T-helper 1 cell (primary cell): Measurements from ENCODE around the gene PPTC7.
"Not testable (repeated sequence)": the region's sequence is repeated elsewhere in the genome, so short reads cannot be mapped to it uniquely, and the experiment has no call there.

Experiments
- DNase-seq, 5 donors: peaks; one replicate each; pipeline ENCODE4 v3.0.0-alpha.2; 2012 to 2020

Gene PPTC7

GRCh38 chr12:110561471-110562201, 21.5 kb downstream of the PPTC7 start:
- DNase-seq: no peak

- no peak for DNase-seq
Measured at GRCh38 chr12:110560946-110561345, 22.2 kb downstream of the PPTC7 start.

- DNase-seq: no peak
Measured at GRCh38 chr12:110560048-110560447, 23.1 kb downstream of the PPTC7 start.

GRCh38 chr12:110558945-110559344, 24.2 kb downstream of the PPTC7 start:
- not testable (repeated sequence) for DNase-seq

GRCh38 chr12:110557300-110557699, 25.8 kb downstream of the PPTC7 start:
- DNase-seq: no peak

- DNase-seq: no peak
Measured at GRCh38 chr12:110556705-110557104, 26.4 kb downstream of the PPTC7 start.

- DNase-seq: no peak
Measured at GRCh38 chr12:110555577-110556406, 27.3 kb downstream of the PPTC7 start.

- no peak for DNase-seq
Measured at GRCh38 chr12:110554184-110554583, 28.9 kb downstream of the PPTC7 start.

GRCh38 chr12:110550981-110551380, 32.1 kb downstream of the PPTC7 start:
- DNase-seq: no peak

- no peak for DNase-seq
Measured at GRCh38 chr12:110549716-110550115, 33.4 kb downstream of the PPTC7 start.

- no peak for DNase-seq
Measured at GRCh38 chr12:110548678-110549077, 34.4 kb downstream of the PPTC7 start.

- no peak for DNase-seq
Measured at GRCh38 chr12:110547090-110547489, 36.0 kb downstream of the PPTC7 start.

GRCh38 chr12:110546339-110546738, 36.8 kb downstream of the PPTC7 start:
- DNase-seq: no peak

- no peak for DNase-seq
Measured at GRCh38 chr12:110545812-110546211, 37.3 kb downstream of the PPTC7 start.

GRCh38 chr12:110545259-110545658, 37.9 kb downstream of the PPTC7 start:
- not testable (repeated sequence) for DNase-seq

- DNase-seq: no peak
Measured at GRCh38 chr12:110543965-110544364, 39.2 kb downstream of the PPTC7 start.

GRCh38 chr12:110543252-110543959, 39.7 kb downstream of the PPTC7 start:
- DNase-seq: no peak

GRCh38 chr12:110540048-110540447, 43.1 kb downstream of the PPTC7 start:
- no peak for DNase-seq

- no peak for DNase-seq
Measured at GRCh38 chr12:110538869-110539622, 44.1 kb downstream of the PPTC7 start.

- no peak for DNase-seq
Measured at GRCh38 chr12:110537605-110538409, 45.3 kb downstream of the PPTC7 start.

GRCh38 chr12:110536834-110537604, 46.1 kb downstream of the PPTC7 start:
- no peak for DNase-seq
